GM12878 (cell line): ENCODE measurements around the gene COG4.

Experiments used
- BRCA1 ChIP-seq: IDR thresholded peaks from 2 replicates; pipeline ENCODE4 v1.6.1; 2011; ENCODE audit warnings: low read depth, low read length, improper control_type of control experiment
- CTCF ChIP-seq, 3 experiments: IDR thresholded peaks in 2 of 3; conservative IDR thresholded peaks in 1 of 3; 2 replicates each; pipeline ENCODE4 v1.5.1; 2011; ENCODE audit warnings: low read depth in 3 of 3, low read length in 3 of 3, mild to moderate bottlenecking in 3 of 3, control low read depth in 2 of 3, moderate library complexity in 2 of 3, inconsistent platforms in 1 of 3, mixed read lengths in 1 of 3; ENCODE audit not compliant: control insufficient read depth in 2 of 3, insufficient read depth in 1 of 3; ENCODE audit errors: extremely low read depth in 1 of 3
- E2F4 ChIP-seq: IDR thresholded peaks from 2 replicates; pipeline ENCODE4 v1.6.1; 2012; ENCODE audit warnings: low read depth, low read length, improper control_type of control experiment
- E4F1 ChIP-seq: fragments of 450-650 bp; IDR thresholded peaks from 2 replicates; pipeline ENCODE4 v1.6.1; 2018; ENCODE audit warnings: borderline replicate concordance, mild to moderate bottlenecking; ENCODE audit not compliant: partially characterized antibody
- FOXM1 ChIP-seq: IDR thresholded peaks from 2 replicates; pipeline ENCODE4 v1.6.1; 2012; ENCODE audit warnings: low read depth, mild to moderate bottlenecking, inconsistent platforms, low read length, moderate library complexity
- JUND ChIP-seq: IDR thresholded peaks from 2 replicates; pipeline ENCODE4 v1.6.1; 2012; ENCODE audit warnings: low read depth, mild to moderate bottlenecking, low read length, improper control_type of control experiment, moderate library complexity
- RB1 ChIP-seq: fragments of 450-650 bp; formaldehyde crosslinking; IDR thresholded peaks from 2 replicates; pipeline ENCODE4 v1.6.1; 2017; ENCODE audit warnings: mild to moderate bottlenecking, borderline replicate concordance
- ZBTB4 ChIP-seq: fragments of 450-650 bp; formaldehyde crosslinking; IDR thresholded peaks from 2 replicates; pipeline ENCODE4 v1.4.0; 2022; ENCODE audit warnings: mild to moderate bottlenecking, moderate library complexity

GRCh38 chr16:70493802-70494201 is 29.6 kb downstream of the COG4 start:
- TF ChIP-seq ZBTB4 (no peak), E4F1 (no peak), E2F4 (no peak), JUND (no peak), CTCF (IDR thresholded peaks at IDR 0.05 in 2 of 3, conservative IDR thresholded peaks at IDR 0.05 in 1 of 3; ENCODE audit: control insufficient read depth in 2 of 3, extremely low read depth in 1 of 3, insufficient read depth in 1 of 3, low read depth in 3 of 3, low read length in 3 of 3) (no peak), BRCA1 (no peak), RB1 (no peak), FOXM1 (no peak)
